OCI-LY1 (cell line): ENCODE data around the gene MAJIN.

Experiments
- H2AFZ ChIP-seq: fragments of 200-600 bp; sonication (generic), shearing (Covaris generic); 2 replicates; pipeline ENCODE4 v1.6.0; 2014; ENCODE audit warnings: antibody characterized with exemption, mild to moderate bottlenecking, low read length
- H3F3A ChIP-seq: fragments of 200-600 bp; sonication (generic), shearing (Covaris generic); 2 replicates; pipeline ENCODE4 v1.6.0; 2014; ENCODE audit warnings: mild to moderate bottlenecking, antibody characterized with exemption, low read length, moderate library complexity; ENCODE audit not compliant: insufficient read depth
- H3K27ac ChIP-seq: fragments of 200-600 bp; sonication (generic); 2 replicates; pipeline ENCODE4 v1.5.1; 2014; ENCODE audit warnings: low read length, mixed run types, mild to moderate bottlenecking, low read depth; ENCODE audit not compliant: poor library complexity, severe bottlenecking
- H3K27me3 ChIP-seq: fragments of 200-600 bp; sonication (generic); 2 replicates; pipeline ENCODE4 v1.6.0; 2014; ENCODE audit warnings: antibody characterized with exemption, mild to moderate bottlenecking, low read length, moderate library complexity; ENCODE audit not compliant: insufficient read depth
- H3K36me3 ChIP-seq: fragments of 200-600 bp; sonication (generic); 2 replicates; pipeline ENCODE4 v1.6.1; 2014; ENCODE audit warnings: mild to moderate bottlenecking, antibody characterized with exemption, low read length, moderate library complexity, mixed read lengths; ENCODE audit not compliant: insufficient read depth
- H3K4me1 ChIP-seq: fragments of 200-600 bp; sonication (generic); 2 replicates; pipeline ENCODE4 v1.5.1; 2014; ENCODE audit warnings: mild to moderate bottlenecking, low read length, moderate library complexity; ENCODE audit not compliant: insufficient read depth, severe bottlenecking
- H3K4me2 ChIP-seq: fragments of 200-600 bp; sonication (generic), shearing (Covaris generic); 2 replicates; pipeline ENCODE4 v1.6.1; 2014; ENCODE audit warnings: low read length
- H3K4me3 ChIP-seq: fragments of 200-600 bp; sonication (generic); 2 replicates; pipeline ENCODE4 v1.5.1; 2014; ENCODE audit warnings: low read length, low read depth, mild to moderate bottlenecking, mixed read lengths; ENCODE audit not compliant: poor library complexity, severe bottlenecking
- H3K79me2 ChIP-seq: fragments of 200-600 bp; shearing (Covaris generic); 2 replicates; pipeline ENCODE4 v1.6.1; 2016; ENCODE audit warnings: mixed run types, low read length, mixed read lengths; ENCODE audit not compliant: insufficient read depth
- H3K9ac ChIP-seq: fragments of 200-600 bp; sonication (generic), shearing (Covaris generic); 2 replicates; pipeline ENCODE4 v1.6.1; 2014; ENCODE audit warnings: mild to moderate bottlenecking, low read length, mixed read lengths
- H3K9me2 ChIP-seq: fragments of 200-600 bp; sonication (generic), shearing (Covaris generic); 2 replicates; pipeline ENCODE4 v1.6.1; 2014; ENCODE audit warnings: low read depth, mild to moderate bottlenecking, low read length, mixed read lengths
- H3K9me3 ChIP-seq: fragments of 200-600 bp; shearing (Covaris generic); 2 replicates; pipeline ENCODE4 v1.6.1; 2014; ENCODE audit warnings: low read length, mixed read lengths
- H4K20me1 ChIP-seq: fragments of 200-600 bp; sonication (generic), shearing (Covaris generic); 2 replicates; pipeline ENCODE4 v1.6.0; 2016; ENCODE audit warnings: mild to moderate bottlenecking, low read length; ENCODE audit not compliant: insufficient read depth
- CTCF ChIP-seq: fragments of 200-600 bp; sonication (generic), shearing (Covaris generic); IDR thresholded peaks from 2 replicates; pipeline ENCODE4 v1.5.1; 2017; ENCODE audit warnings: mild to moderate bottlenecking, antibody characterized with exemption, low read length, moderate library complexity, mixed read lengths
- EZH2 ChIP-seq: fragments of 200-600 bp; sonication (generic), shearing (Covaris generic); IDR thresholded peaks from 2 replicates; pipeline ENCODE4 v1.8.0; 2017; ENCODE audit warnings: borderline replicate concordance, mixed run types, mild to moderate bottlenecking, antibody characterized with exemption, low read length, moderate library complexity, mixed read lengths

MAJIN gene

GRCh38 chr11:64898076-64898445, 73.8 kb downstream of the MAJIN start:
- Histone ChIP-seq H3K27ac (no peak overlapping the region), H3K9me2 (no peaks in the 10 kb centered on the region), H3K9ac (no peak overlapping the region), H3K9me3 (no peaks in the 10 kb centered on the region), H3K4me3 (no peak overlapping the region), H2AFZ (no peak overlapping the region), H3K36me3 (peaks cover 41% of the 10 kb centered on the region), H3K27me3 (no peaks in the 10 kb centered on the region), H4K20me1 (no peaks in the 10 kb centered on the region), H3K4me1 (peaks cover 16% of the 10 kb centered on the region), H3K4me2 (no peak overlapping the region), H3F3A (no peaks in the 10 kb centered on the region), H3K79me2 (no peaks in the 10 kb centered on the region)
- TF ChIP-seq EZH2 = no peak
- no peak for TF ChIP-seq CTCF

DNA sequence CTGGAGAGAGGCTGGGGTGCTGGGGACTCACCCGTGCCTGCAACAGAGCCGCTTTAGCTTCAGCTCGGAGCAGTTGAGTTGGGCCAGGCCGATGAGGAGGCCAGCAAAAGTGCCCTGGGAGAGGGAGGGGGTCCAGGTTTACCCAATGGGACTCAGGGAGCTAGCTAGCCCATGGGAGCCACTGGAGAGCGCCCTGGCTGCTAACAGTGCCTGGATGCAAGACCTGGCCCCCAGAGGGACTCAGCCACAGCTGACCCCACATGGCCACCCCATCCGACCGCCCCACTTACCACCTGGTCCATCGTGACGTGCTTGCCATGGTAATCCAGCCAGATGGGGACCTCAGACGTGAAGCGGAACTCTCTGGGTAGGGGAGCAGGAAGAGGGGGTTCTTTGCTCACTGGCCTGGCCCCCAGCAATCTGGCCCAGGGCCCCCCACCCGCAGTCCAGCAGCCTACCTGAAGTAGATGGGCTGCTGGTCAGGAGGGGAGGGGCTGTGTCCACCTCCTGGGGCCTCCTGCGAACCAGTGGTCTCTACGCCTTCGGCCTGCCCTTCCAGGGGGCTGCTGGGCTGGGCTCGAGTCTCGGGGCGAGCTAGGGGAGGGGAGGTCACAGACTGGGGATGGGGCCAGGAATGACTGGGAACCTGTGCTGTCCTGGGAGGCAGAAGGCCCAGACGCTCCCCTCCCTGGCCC, 74.4 kb downstream of the MAJIN start:
- no peaks in the 10 kb centered on the region for H3F3A ChIP-seq
- H4K20me1 ChIP-seq = no peaks in the 10 kb centered on the region
- H3K36me3 ChIP-seq = peaks cover 39% of the 10 kb centered on the region
- H3K9ac ChIP-seq = no peak overlapping the region
- peaks cover 21% of the 10 kb centered on the region for H3K4me1 ChIP-seq
- no peaks in the 10 kb centered on the region for H3K27me3 ChIP-seq
- no peak for TF ChIP-seq EZH2
- no peak for TF ChIP-seq CTCF
- H3K27ac ChIP-seq = no peak overlapping the region
- no peak overlapping the region for H3K4me2 ChIP-seq
- H2AFZ ChIP-seq = no peak overlapping the region
- no peak overlapping the region for H3K4me3 ChIP-seq
- no peaks in the 10 kb centered on the region for H3K79me2 ChIP-seq
- H3K9me3 ChIP-seq = no peaks in the 10 kb centered on the region
- no peaks in the 10 kb centered on the region for H3K9me2 ChIP-seq

GRCh38 chr11:64896448-64897022, 75.4 kb downstream of the MAJIN start:
- no peak overlapping the region for H3K4me2 ChIP-seq
- TF ChIP-seq CTCF = no peak
- no peak for TF ChIP-seq EZH2
- H2AFZ ChIP-seq = no peak overlapping the region
- no peaks in the 10 kb centered on the region for H3K79me2 ChIP-seq
- H3K9me3 ChIP-seq = no peaks in the 10 kb centered on the region
- peaks cover 32% of the 10 kb centered on the region for H3K36me3 ChIP-seq
- H3K4me3 ChIP-seq = no peak overlapping the region
- no peaks in the 10 kb centered on the region for H4K20me1 ChIP-seq
- H3K27ac ChIP-seq = no peak overlapping the region
- H3F3A ChIP-seq = no peaks in the 10 kb centered on the region
- no peaks in the 10 kb centered on the region for H3K27me3 ChIP-seq
- H3K9ac ChIP-seq = no peak overlapping the region
- H3K9me2 ChIP-seq = no peaks in the 10 kb centered on the region
- peaks cover 21% of the 10 kb centered on the region for H3K4me1 ChIP-seq
